Subcutaneous adipose tissue (tissue), 4 donors: ENCODE results near the gene TFIP11. TPM values are rescaled to one million over a fixed set of nuclear protein-coding genes. Genes with fewer than 3 reads are reported as not detected.

Experiments used
- small RNA-seq: library from RNA; depleted of rRNA; stranded (forward); fragments of <200 nt; gene quantifications from one replicate; pipeline ENCODE3, GENCODE V24; 2016
- total RNA-seq, 4 donors: library from RNA; depleted of rRNA; stranded (reverse); fragments of >200 nt; gene quantifications; one replicate each; pipeline ENCODE4 v1.1.0, GENCODE V29; 2016
- TF ChIP-seq, protein P1 (sequence below): fragments of 450-650 bp; IDR thresholded peaks from one replicate; pipeline ENCODE4 v1.5.1; 2016; ENCODE audit warnings: low read depth, mild to moderate bottlenecking, control low read depth, antibody characterized with exemption, moderate library complexity

TFIP11 gene
- total RNA-seq, 4 donors from 2014 or later, result 15.8 to 41.6 (median 18.7) TPM

DNA sequence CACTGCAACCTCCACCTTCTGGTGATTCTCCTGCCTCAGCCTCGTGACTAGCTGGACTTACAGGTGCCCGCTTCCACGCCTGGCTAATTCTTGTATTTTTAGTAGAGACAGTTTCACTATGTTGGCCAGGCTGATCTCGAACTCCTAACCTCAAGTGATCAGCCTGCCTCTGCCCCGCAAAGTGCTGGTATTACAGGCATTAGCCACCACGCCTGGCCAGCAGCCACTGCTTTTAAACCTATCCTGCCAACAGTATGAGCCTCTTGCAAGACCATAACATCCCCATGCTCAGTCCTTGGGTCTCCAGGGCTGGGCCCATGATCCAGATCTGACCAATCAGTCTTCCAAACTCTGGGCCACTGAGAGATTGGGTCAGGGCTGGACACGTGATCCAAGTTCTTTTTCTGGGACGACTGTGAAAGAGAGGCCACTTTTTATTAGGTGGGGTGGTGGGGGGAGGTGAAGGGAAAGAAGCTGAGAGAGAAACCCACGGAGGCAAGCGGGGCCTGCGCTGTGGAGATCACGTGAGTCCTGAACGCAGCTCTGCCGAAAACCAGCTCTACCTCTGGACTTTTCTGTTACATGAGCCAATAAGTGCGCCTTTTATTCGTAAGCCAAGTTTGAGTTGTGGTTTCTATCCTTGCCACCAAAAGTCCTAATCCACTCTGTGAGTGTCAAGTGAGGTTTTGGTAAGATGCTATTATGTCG is 65.3 kb downstream of the TFIP11 start:
- TF ChIP-seq, protein P1, sequence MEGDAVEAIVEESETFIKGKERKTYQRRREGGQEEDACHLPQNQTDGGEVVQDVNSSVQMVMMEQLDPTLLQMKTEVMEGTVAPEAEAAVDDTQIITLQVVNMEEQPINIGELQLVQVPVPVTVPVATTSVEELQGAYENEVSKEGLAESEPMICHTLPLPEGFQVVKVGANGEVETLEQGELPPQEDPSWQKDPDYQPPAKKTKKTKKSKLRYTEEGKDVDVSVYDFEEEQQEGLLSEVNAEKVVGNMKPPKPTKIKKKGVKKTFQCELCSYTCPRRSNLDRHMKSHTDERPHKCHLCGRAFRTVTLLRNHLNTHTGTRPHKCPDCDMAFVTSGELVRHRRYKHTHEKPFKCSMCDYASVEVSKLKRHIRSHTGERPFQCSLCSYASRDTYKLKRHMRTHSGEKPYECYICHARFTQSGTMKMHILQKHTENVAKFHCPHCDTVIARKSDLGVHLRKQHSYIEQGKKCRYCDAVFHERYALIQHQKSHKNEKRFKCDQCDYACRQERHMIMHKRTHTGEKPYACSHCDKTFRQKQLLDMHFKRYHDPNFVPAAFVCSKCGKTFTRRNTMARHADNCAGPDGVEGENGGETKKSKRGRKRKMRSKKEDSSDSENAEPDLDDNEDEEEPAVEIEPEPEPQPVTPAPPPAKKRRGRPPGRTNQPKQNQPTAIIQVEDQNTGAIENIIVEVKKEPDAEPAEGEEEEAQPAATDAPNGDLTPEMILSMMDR, result no peak

DNA sequence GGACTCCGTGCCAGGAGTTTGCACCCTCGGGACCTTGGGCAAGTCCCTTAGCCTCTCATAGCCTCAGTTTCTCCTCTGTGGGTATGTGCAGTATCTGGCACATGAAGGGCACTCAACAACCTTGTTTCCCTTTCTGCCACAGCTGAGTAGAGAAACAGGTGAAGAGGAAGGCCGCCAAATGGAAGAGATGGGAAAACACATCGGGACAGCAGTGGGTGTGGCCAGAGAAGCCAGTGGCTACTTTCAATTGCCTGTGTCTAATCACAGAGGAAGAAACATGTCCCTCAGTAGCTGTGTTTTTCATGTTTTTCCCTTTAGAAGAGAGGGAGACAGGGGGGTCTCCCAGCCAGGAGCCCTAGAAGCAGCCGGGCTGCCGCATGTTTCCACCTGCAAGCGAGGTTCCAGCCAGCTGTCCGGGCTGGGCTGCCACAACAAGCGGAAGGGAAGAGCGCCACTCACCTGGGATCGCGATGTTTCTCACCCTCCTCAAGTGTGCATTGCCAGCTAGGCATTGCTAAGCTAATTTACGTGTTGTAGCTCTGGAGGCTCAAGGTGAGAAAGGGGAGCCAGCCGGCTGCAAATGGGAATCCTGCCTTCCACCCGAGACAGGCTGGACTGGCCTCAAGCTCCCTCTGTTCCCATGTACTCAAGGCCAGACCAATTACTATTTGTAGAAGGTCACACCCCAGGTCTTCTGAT is 66.5 kb downstream of the TFIP11 start:
- TF ChIP-seq, protein P1, result no peak

DNA sequence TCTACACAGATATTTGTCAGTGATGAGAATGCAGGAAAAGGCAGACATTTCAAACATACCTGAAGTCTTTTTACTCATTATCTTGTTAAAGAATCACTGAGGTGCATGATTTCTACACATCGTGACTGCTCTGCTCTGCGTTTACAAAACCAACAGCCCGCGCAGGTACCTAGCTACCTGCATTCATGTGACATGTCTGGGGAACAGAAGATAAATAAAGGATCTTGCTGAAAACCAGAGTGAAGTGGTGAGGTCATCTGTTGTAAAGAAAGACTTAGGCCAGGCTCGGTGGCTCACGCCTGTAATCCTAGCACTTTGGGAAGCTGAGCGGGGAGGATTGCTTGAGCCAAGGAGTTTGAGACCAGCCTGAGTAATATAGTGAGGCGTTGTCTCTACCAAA is 67.5 kb downstream of the TFIP11 start:
- TF ChIP-seq, protein P1, result no peak

DNA sequence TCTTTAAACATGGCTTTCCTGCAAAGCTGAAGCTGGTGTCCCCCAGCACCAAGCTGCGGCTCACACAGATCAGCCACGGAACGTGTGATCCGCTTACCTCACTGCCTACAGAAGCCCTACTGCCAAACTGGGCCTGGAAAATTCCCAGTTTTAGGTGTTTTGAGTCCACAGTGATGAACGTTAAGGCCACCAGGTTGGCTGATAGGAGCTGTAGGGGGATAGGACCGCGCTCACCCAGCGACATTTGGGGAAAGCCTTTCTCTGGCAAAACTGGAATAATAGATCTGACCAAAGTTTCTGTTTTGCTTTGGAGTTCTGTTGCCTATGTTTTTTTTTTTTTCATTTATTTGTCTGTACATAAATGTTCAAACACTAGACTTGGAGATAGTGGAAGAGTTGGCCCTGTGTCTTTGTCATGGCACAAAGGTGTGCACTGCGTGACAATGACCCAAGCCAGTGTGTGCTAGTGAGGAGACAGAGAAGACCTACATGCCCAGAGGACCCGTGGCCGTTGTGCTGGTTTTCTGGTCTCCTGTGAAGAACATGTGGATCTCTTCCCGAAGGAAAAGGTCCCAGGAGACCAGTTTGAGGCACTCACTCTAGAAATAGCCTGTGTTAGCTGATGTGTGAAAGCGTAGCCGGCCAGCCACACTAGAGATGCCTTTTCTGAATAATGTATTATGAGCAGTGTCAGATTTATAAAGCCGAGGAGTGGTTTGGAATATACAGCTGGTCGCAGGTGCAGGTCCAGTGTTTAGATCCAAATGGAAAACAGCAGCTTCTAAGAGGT is 68.2 kb downstream of the TFIP11 start:
- TF ChIP-seq, protein P1, result no peak

DNA sequence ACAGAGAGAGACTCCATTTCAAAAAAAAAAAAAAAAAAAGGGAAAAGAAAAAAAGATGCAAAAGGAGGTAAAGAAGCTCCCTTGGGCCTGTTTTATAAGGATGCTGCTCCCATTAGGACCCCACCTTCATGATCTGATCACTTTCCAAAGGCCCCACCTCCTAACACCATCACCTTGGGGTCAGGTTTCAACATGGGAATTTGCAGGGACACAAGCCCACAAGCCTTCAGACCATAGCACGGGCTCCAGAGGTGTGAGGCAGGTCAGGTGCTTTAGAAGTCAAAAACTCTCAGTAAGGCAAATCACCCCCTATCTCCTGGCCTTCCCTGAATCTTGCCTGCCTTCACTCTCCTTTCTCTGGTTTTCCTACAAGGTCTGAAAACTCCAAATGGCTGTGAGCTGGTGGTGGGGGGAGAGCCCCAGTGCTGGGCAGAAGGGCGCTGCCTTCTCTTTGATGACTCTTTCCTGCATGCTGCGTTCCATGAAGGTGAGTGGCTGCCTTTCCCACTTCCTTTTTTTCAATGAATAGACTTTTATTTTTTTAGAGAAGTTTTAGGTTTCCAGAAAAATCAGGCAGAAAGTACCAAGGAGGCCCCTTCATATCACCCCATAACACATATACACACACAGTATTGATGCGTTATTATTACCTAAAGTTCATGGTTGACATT is 70.1 kb downstream of the TFIP11 start:
- TF ChIP-seq, protein P1, result no peak

Small RNA genes within 50 kb of the gene (small RNA-seq; reads per million reads assigned to genes)
- not detected for gene MIR548J

Other genes starting within 250 kb of the TFIP11 start
- 1 to 10 TPM in 1 of 4 donors, under 1 TPM in 2, not detected in 1; 0.49 to 1.7 (median 0.88) TPM for gene ASPHD2, start 83.2 kb downstream of the TFIP11 start, total RNA-seq
- gene HPS4, start 28.7 kb downstream of the TFIP11 start, total RNA-seq, result 10 to 100 TPM; 29.0 to 32.8 (median 31.6) TPM
- gene SRRD, start 28.6 kb downstream of the TFIP11 start, total RNA-seq, result 10 to 100 TPM in 3 of 4 donors, 1 to 10 TPM in 1; 5.8 to 18.3 (median 14.5) TPM
- 10 to 100 TPM; 39.1 to 74.6 (median 48.3) TPM for gene TPST2, start 77.7 kb upstream of the TFIP11 start, total RNA-seq
- gene CRYBB1, start 105.6 kb upstream of the TFIP11 start, total RNA-seq, result 1 to 10 TPM in 2 of 4 donors, under 1 TPM in 2; 0.75 to 3.7 (median 1.0) TPM
- gene CRYBA4, start 109.5 kb upstream of the TFIP11 start, total RNA-seq, result not detected
- gene MIAT, start 145.1 kb upstream of the TFIP11 start, total RNA-seq, result 1 to 10 TPM in 2 of 4 donors, under 1 TPM in 2; 0.49 to 1.5 (median 0.93) TPM